Mammary epithelial cell (primary cell): Measurements from ENCODE around the gene LMO4.

Experiments
- CTCF ChIP-seq, 2 donors: IDR thresholded peaks in 1 of 2; conservative IDR thresholded peaks in 1 of 2; 2 replicates each; pipeline ENCODE4 v1.5.1; 2011 to 2012; ENCODE audit warnings: inconsistent platforms in 2 of 2, low read length in 2 of 2, mild to moderate bottlenecking in 2 of 2, control low read depth in 1 of 2, low read depth in 1 of 2; ENCODE audit not compliant: insufficient read depth in 1 of 2; ENCODE audit errors: extremely low read depth in 1 of 2
- EZH2 ChIP-seq: IDR thresholded peaks from 2 replicates; pipeline ENCODE4 v1.6.1; 2012; ENCODE audit warnings: low read length, inconsistent platforms, borderline replicate concordance

- TF ChIP-seq CTCF (conservative IDR thresholded peaks at IDR 0.05 in 1 of 2, IDR thresholded peaks at IDR 0.05 in 1 of 2; ENCODE audit: extremely low read depth in 1 of 2, insufficient read depth in 1 of 2, low read depth in 1 of 2, low read length in 2 of 2) (no peak), EZH2 (no peak)
Observed at GRCh38 chr1:87307931-87308330, 20.7 kb upstream of the LMO4 start.
